ENCODE data around the gene PAQR7. TPM values are rescaled to one million over a fixed set of nuclear protein-coding genes. Genes with fewer than 3 reads are reported as not detected.

Gene PAQR7
- total and polyA plus RNA-seq, 4 donors = 4.2 to 12.1 (median 6.6) TPM

GRCh38 chr1:25895365-25895990 is 20.0 kb upstream of the PAQR7 start:
- Histone ChIP-seq H3K9ac (ENCODE audit: insufficient read depth in 1 of 2, low read length in 2 of 2) (no peak overlapping the region), H3K4me1 (ENCODE audit: control insufficient read depth in 5 of 5, insufficient read depth in 5 of 5, low read length in 5 of 5) (peaks cover 0 to 29% (median 10%) of the 10 kb centered on the region in 5 donors), H3K27ac (ENCODE audit: low read depth in 1 of 2, low read length in 1 of 2) (no peak overlapping the region), H3K27me3 (ENCODE audit: control insufficient read depth in 3 of 3, insufficient read depth in 3 of 3, low read length in 2 of 3) (no peaks in the 10 kb centered on the region), H3K36me3 (ENCODE audit: control insufficient read depth in 4 of 4, insufficient read depth in 4 of 4, low read length in 4 of 4) (peaks cover 0 to 21% (median 11%) of the 10 kb centered on the region in 4 donors), H3K9me3 (ENCODE audit: control insufficient read depth in 4 of 4, insufficient read depth in 3 of 4, low read length in 3 of 4) (no peaks in the 10 kb centered on the region), H3K4me3 (no peak overlapping the region)
- peak; percentile 86 for ATAC-seq (ENCODE audit: insufficient read depth, low FRiP score)
- DNase-seq = peak; percentile 96 to 97 (median 96)
- 18 to 29% methylated on average over 12 of the region's 12 CpGs for WGBS, 2 donors
- TF ChIP-seq CTCF (IDR thresholded peaks at IDR 0.05; ENCODE audit: control extremely low read depth, extremely low read depth) = peak; percentile 99

- Histone ChIP-seq H3K36me3 (ENCODE audit: control insufficient read depth in 4 of 4, insufficient read depth in 4 of 4, low read length in 4 of 4) (peaks cover 0 to 16% (median 3%) of the 10 kb centered on the region in 4 donors), H3K4me3 (no peak overlapping the region), H3K9ac (ENCODE audit: insufficient read depth in 1 of 2, low read length in 2 of 2) (no peak overlapping the region), H3K9me3 (ENCODE audit: control insufficient read depth in 4 of 4, insufficient read depth in 3 of 4, low read length in 3 of 4) (no peaks in the 10 kb centered on the region), H3K4me1 (ENCODE audit: control insufficient read depth in 5 of 5, insufficient read depth in 5 of 5, low read length in 5 of 5) (peaks cover 0 to 38% (median 10%) of the 10 kb centered on the region in 5 donors), H3K27ac (ENCODE audit: low read depth in 1 of 2, low read length in 1 of 2) (peak overlapping the region in 1 of 2 donors; percentile 6), H3K27me3 (ENCODE audit: control insufficient read depth in 3 of 3, insufficient read depth in 3 of 3, low read length in 2 of 3) (no peaks in the 10 kb centered on the region)
- TF ChIP-seq CTCF (IDR thresholded peaks at IDR 0.05; ENCODE audit: control extremely low read depth, extremely low read depth) = no peak
- ATAC-seq (ENCODE audit: insufficient read depth, low FRiP score) (no peak), DNase-seq (peak in 2 of 3 donors; percentile 53 to 67)
- 77 to 78% methylated on average over 4 of the region's 4 CpGs for WGBS, 2 donors
Observed at GRCh38 chr1:25893116-25893515, 17.6 kb upstream of the PAQR7 start.

- Histone ChIP-seq H3K9me3 (ENCODE audit: control insufficient read depth in 4 of 4, insufficient read depth in 3 of 4, low read length in 3 of 4) (no peaks in the 10 kb centered on the region), H3K27ac (ENCODE audit: low read depth in 1 of 2, low read length in 1 of 2) (peak overlapping the region in 1 of 2 donors; percentile 51), H3K36me3 (ENCODE audit: control insufficient read depth in 4 of 4, insufficient read depth in 4 of 4, low read length in 4 of 4) (peaks cover 0 to 12% (median 2%) of the 10 kb centered on the region in 4 donors), H3K9ac (ENCODE audit: insufficient read depth in 1 of 2, low read length in 2 of 2) (no peak overlapping the region), H3K27me3 (ENCODE audit: control insufficient read depth in 3 of 3, insufficient read depth in 3 of 3, low read length in 2 of 3) (no peaks in the 10 kb centered on the region), H3K4me1 (ENCODE audit: control insufficient read depth in 5 of 5, insufficient read depth in 5 of 5, low read length in 5 of 5) (peaks cover 0 to 38% (median 10%) of the 10 kb centered on the region in 5 donors), H3K4me3 (no peak overlapping the region)
- DNase-seq (no peak), ATAC-seq (ENCODE audit: insufficient read depth, low FRiP score) (no peak)
- 87 to 91% methylated on average over 5 of the region's 5 CpGs for WGBS, 2 donors
- no peak for TF ChIP-seq CTCF (IDR thresholded peaks at IDR 0.05; ENCODE audit: control extremely low read depth, extremely low read depth)
Observed at GRCh38 chr1:25891606-25892005, 16.1 kb upstream of the PAQR7 start.
